ENCODE data around the gene CRACDL. TPM values are rescaled to one million over a fixed set of nuclear protein-coding genes. Genes with fewer than 3 reads are reported as not detected.

The CRACDL gene, protein sequence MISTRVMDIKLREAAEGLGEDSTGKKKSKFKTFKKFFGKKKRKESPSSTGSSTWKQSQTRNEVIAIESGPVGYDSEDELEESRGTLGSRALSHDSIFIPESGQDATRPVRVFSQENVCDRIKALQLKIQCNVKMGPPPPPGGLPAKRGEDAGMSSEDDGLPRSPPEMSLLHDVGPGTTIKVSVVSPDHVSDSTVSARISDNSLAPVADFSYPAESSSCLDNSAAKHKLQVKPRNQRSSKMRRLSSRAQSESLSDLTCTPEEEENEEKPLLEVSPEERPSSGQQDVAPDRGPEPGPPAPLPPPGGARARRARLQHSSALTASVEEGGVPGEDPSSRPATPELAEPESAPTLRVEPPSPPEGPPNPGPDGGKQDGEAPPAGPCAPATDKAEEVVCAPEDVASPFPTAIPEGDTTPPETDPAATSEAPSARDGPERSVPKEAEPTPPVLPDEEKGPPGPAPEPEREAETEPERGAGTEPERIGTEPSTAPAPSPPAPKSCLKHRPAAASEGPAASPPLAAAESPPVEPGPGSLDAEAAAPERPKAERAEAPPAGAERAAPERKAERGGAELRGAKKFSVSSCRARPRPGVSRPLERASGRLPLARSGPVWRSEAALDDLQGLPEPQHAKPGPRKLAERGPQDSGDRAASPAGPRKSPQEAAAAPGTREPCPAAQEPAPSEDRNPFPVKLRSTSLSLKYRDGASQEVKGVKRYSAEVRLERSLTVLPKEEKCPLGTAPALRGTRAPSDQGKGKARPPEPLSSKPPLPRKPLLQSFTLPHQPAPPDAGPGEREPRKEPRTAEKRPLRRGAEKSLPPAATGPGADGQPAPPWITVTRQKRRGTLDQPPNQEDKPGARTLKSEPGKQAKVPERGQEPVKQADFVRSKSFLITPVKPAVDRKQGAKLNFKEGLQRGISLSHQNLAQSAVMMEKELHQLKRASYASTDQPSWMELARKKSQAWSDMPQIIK
- total RNA-seq, result 4.6 TPM

GRCh38 chr2:98935777-98936352 is at the start of gene CRACDL:
CRACDL (minus strand) TSS chr2:98936225; CDS start chr2:98846800, 89,425 bp downstream.

Other genes with a start within 250 kb of the CRACDL start
- gene MGAT4A, start 205.1 kb downstream of the CRACDL start, total RNA-seq, result 38.6 TPM
- 3.6 TPM for gene C2orf15, start 205.5 kb upstream of the CRACDL start, total RNA-seq
- 20.8 TPM for gene TSGA10, start 218.7 kb upstream of the CRACDL start, total RNA-seq
- gene LIPT1, start 218.7 kb upstream of the CRACDL start, total RNA-seq, result 11.1 TPM
- 25.0 TPM for gene MITD1, start 244.8 kb upstream of the CRACDL start, total RNA-seq
- 35.3 TPM for gene MRPL30, start 245.0 kb upstream of the CRACDL start, total RNA-seq

Measured in camera-type eye (tissue), 1 donor.